Activated CD8-positive, alpha-beta memory T cell treated with anti-CD3 and anti-CD28 coated beads for 24 hours (primary cell): Measurements from ENCODE around the gene HAO1.
"Not testable (repeated sequence)": the region's sequence is repeated elsewhere in the genome, so short reads cannot be mapped to it uniquely, and the experiment has no call there.

Source experiments
- DNase-seq: peaks from one replicate; pipeline ENCODE4 v3.0.0-alpha.2; 2020

HAO1 gene

GRCh38 chr20:7940341-7940740 lies at the start of gene HAO1:
TSS of gene HAO1 (minus strand) at chr20:7940458. CDS start at chr20:7940422, 36 bp downstream.
- no peak for DNase-seq

- no peak for DNase-seq
These were observed 49.1 kb upstream of the HAO1 start for GRCh38 chr20:7989379-7989778.

GRCh38 chr20:7985916-7986315 lies 45.7 kb upstream of the HAO1 start:
- DNase-seq: no peak

GRCh38 chr20:7984192-7984591 lies 43.9 kb upstream of the HAO1 start:
- no peak for DNase-seq

GRCh38 chr20:7981374-7981773 lies 41.1 kb upstream of the HAO1 start:
- DNase-seq: no peak

- peak; percentile 58 for DNase-seq
These were observed 40.2 kb upstream of the HAO1 start for GRCh38 chr20:7980332-7981046.

- no peak for DNase-seq
These were observed 37.5 kb upstream of the HAO1 start for GRCh38 chr20:7977709-7978108.

- no peak for DNase-seq
These were observed 35.7 kb upstream of the HAO1 start for GRCh38 chr20:7975851-7976414.

- no peak for DNase-seq
These were observed 34.7 kb upstream of the HAO1 start for GRCh38 chr20:7974785-7975435.

GRCh38 chr20:7971536-7972280 lies 31.4 kb upstream of the HAO1 start:
- no peak for DNase-seq

- no peak for DNase-seq
These were observed 27.1 kb upstream of the HAO1 start for GRCh38 chr20:7967199-7967844.

- DNase-seq: no peak
These were observed 25.9 kb upstream of the HAO1 start for GRCh38 chr20:7966176-7966575.

- DNase-seq: no peak
These were observed 19.2 kb upstream of the HAO1 start for GRCh38 chr20:7959484-7959883.

GRCh38 chr20:7956561-7956960 lies 16.3 kb upstream of the HAO1 start:
- DNase-seq: not testable (repeated sequence)

GRCh38 chr20:7950387-7950786 lies 10.1 kb upstream of the HAO1 start:
- no peak for DNase-seq

GRCh38 chr20:7943891-7944290 lies 3.6 kb upstream of the HAO1 start:
- no peak for DNase-seq

- DNase-seq: no peak
These were observed 595 bp downstream of the HAO1 start for GRCh38 chr20:7939663-7940062.

GRCh38 chr20:7938058-7938457 lies 2.2 kb downstream of the HAO1 start:
- DNase-seq: no peak

- DNase-seq: no peak
These were observed 2.9 kb downstream of the HAO1 start for GRCh38 chr20:7937328-7937727.

GRCh38 chr20:7935027-7935551 lies 5.2 kb downstream of the HAO1 start:
- DNase-seq: no peak

- no peak for DNase-seq
These were observed 6.9 kb downstream of the HAO1 start for GRCh38 chr20:7933346-7933745.

GRCh38 chr20:7930343-7930742 lies 9.9 kb downstream of the HAO1 start:
- no peak for DNase-seq

GRCh38 chr20:7926767-7927166 lies 13.5 kb downstream of the HAO1 start:
- DNase-seq: no peak
